HG02973 (cell line): ENCODE results near the gene PTPN2.
A peak's percentile ranks its signal among the peaks of the same experiment; 100 is the strongest.

Experiments used
- ATAC-seq: cut with Tn5 transposase; IDR thresholded peaks from one replicate; pipeline ENCODE4 v1.9.1; 2021; ENCODE audit warnings: moderate library complexity; ENCODE audit not compliant: unreplicated experiment

The PTPN2 gene

GRCh38 chr18:12860530-12860929 is 23.5 kb downstream of the PTPN2 start:
- ATAC-seq = no peak

- ATAC-seq = no peak
Observed at GRCh38 chr18:12858991-12859390, 25.0 kb downstream of the PTPN2 start.

- ATAC-seq = no peak
Observed at GRCh38 chr18:12857991-12858544, 26.0 kb downstream of the PTPN2 start.

- ATAC-seq = no peak
Observed at GRCh38 chr18:12857215-12857905, 26.7 kb downstream of the PTPN2 start.

GRCh38 chr18:12855916-12856315 is 28.1 kb downstream of the PTPN2 start:
- ATAC-seq = no peak

GRCh38 chr18:12852566-12853315 is 31.3 kb downstream of the PTPN2 start:
- no peak for ATAC-seq

GRCh38 chr18:12851716-12852115 is 32.3 kb downstream of the PTPN2 start:
- no peak for ATAC-seq

- no peak for ATAC-seq
Observed at GRCh38 chr18:12849548-12849947, 34.5 kb downstream of the PTPN2 start.

- no peak for ATAC-seq
Observed at GRCh38 chr18:12848405-12848804, 35.6 kb downstream of the PTPN2 start.

- no peak for ATAC-seq
Observed at GRCh38 chr18:12844391-12844790, 39.6 kb downstream of the PTPN2 start.

- no peak for ATAC-seq
Observed at GRCh38 chr18:12843420-12844350, 40.4 kb downstream of the PTPN2 start.

- no peak for ATAC-seq
Observed at GRCh38 chr18:12842459-12843380, 41.3 kb downstream of the PTPN2 start.

- no peak for ATAC-seq
Observed at GRCh38 chr18:12841070-12841469, 43.0 kb downstream of the PTPN2 start.

- no peak for ATAC-seq
Observed at GRCh38 chr18:12840382-12840781, 43.7 kb downstream of the PTPN2 start.

- ATAC-seq = peak; percentile 74
Observed at GRCh38 chr18:12839526-12840196, 44.4 kb downstream of the PTPN2 start.

- ATAC-seq = peak; percentile 51
Observed at GRCh38 chr18:12839057-12839525, 44.9 kb downstream of the PTPN2 start.

- ATAC-seq = no peak
Observed at GRCh38 chr18:12838178-12838634, 45.8 kb downstream of the PTPN2 start.

- no peak for ATAC-seq
Observed at GRCh38 chr18:12837747-12838146, 46.3 kb downstream of the PTPN2 start.

- no peak for ATAC-seq
Observed at GRCh38 chr18:12836551-12836950, 47.5 kb downstream of the PTPN2 start.
